ENCODE results near the gene TNNC1.

GRCh38 chr3:52490939-52491526, 37.2 kb upstream of the TNNC1 start:
- TF ChIP-seq POLR2A (IDR thresholded peaks at IDR 0.05) = peak in 1 of 2 donors; percentile 27
- TF ChIP-seq CTCF (IDR thresholded peaks at IDR 0.05) = no peak

Data from adrenal gland (tissue), 5 donors.